ENCODE data around the gene PDE4A.

DNA sequence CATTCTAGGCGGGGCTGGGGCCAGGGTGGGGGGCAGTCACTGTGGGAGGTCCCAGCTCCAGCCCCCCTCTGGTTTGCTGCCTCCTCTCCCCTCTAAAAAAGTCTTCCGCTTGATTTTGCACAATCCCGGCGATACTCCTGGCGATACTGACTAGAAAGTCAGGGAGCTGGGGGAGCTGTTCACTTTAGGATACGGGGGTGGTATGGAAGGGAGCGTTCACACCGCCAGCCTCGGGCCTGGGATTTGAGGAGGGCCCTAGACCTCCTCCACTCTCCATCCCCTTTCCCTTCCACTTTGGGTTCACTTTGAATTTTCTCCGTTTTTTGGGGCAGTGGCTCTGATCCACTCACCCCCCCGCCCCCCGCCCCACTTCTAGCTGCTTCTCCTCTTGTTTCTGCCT is 47.8 kb downstream of the PDE4A start:
- no peak for TF ChIP-seq BHLHE40 (IDR thresholded peaks at IDR 0.05; ENCODE audit: borderline replicate concordance)
- no peak for TF ChIP-seq PKNOX1 (IDR thresholded peaks at IDR 0.05)
- no peak for TF ChIP-seq ELF4 (IDR thresholded peaks at IDR 0.05)
- no peak for TF ChIP-seq NFRKB (IDR thresholded peaks at IDR 0.05)
- no peak for TF ChIP-seq FOXK2 (IDR thresholded peaks at IDR 0.05)
- TF ChIP-seq SP1 (IDR thresholded peaks at IDR 0.05), result no peak
- TF ChIP-seq ARNT (IDR thresholded peaks at IDR 0.05), result no peak
- TF ChIP-seq FOXA1 (IDR thresholded peaks at IDR 0.05), result no peak

All from HEK293T (cell line).